ENCODE data around the gene ITPR1.

The ITPR1 gene

DNA sequence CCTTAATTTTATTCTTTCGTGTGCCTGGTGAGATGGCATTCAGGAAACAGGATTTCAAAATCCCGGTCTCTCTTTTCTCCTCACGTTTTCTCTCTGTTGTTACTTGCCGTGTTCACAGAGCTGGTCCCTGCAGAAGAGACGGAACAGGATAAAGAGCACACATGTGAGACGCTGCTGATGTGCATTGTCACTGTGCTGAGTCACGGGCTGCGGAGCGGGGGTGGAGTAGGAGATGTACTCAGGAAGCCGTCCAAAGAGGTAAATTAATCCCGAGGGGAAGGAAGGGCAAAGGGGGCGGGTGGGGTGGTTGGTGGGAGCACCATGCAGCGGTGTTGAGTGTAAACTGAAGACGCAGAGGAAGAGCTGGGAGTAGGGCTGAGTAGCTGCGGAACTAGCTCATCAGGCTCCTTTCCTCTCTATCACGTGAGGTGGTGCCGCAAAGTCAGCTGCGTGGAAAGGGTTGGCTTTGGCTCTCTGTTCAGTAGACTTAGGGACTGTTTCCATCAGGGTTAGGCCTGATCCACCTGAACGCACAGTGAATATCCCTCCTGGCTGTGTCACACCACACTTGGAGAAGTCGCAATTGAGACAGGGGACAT, 321.3 kb downstream of the ITPR1 start:
- FAIRE-seq, result no peak
- no peak for DNase-seq (ENCODE audit: insufficient read length, low spot score)
- TF ChIP-seq, protein P1, sequence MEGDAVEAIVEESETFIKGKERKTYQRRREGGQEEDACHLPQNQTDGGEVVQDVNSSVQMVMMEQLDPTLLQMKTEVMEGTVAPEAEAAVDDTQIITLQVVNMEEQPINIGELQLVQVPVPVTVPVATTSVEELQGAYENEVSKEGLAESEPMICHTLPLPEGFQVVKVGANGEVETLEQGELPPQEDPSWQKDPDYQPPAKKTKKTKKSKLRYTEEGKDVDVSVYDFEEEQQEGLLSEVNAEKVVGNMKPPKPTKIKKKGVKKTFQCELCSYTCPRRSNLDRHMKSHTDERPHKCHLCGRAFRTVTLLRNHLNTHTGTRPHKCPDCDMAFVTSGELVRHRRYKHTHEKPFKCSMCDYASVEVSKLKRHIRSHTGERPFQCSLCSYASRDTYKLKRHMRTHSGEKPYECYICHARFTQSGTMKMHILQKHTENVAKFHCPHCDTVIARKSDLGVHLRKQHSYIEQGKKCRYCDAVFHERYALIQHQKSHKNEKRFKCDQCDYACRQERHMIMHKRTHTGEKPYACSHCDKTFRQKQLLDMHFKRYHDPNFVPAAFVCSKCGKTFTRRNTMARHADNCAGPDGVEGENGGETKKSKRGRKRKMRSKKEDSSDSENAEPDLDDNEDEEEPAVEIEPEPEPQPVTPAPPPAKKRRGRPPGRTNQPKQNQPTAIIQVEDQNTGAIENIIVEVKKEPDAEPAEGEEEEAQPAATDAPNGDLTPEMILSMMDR (IDR thresholded peaks at IDR 0.05; ENCODE audit: insufficient read depth, missing control alignments), result no peak

GRCh38 chr3:4814904-4815574, 321.9 kb downstream of the ITPR1 start:
- DNase-seq (ENCODE audit: insufficient read length, low spot score), result no peak
- TF ChIP-seq, protein P1 (IDR thresholded peaks at IDR 0.05; ENCODE audit: insufficient read depth, missing control alignments), result no peak
- no peak for FAIRE-seq

GRCh38 chr3:4816306-4816705, 323.2 kb downstream of the ITPR1 start:
- FAIRE-seq (no peak), DNase-seq (ENCODE audit: insufficient read length, low spot score) (no peak)
- TF ChIP-seq, protein P1 (IDR thresholded peaks at IDR 0.05; ENCODE audit: insufficient read depth, missing control alignments), result no peak

DNA sequence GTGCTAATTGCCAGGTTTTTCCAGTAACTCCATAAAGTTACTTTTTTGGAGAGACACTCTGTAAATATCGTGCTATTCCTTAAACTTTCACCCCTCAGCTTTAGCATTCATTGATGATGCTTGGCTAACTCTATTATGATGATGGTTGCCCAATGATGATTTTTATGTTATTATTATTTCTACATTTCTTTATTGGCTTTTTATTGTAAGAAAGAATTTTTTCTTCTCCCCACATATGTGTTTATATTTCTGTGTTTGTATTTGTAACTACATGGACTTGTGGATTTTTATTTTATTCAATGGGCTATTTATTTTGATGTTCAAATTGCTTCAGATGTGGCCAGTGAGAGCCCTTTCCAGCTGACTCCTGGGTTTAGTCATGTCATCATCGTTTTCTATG, 323.6 kb downstream of the ITPR1 start:
- DNase-seq (ENCODE audit: insufficient read length, low spot score), result no peak
- TF ChIP-seq, protein P1 (IDR thresholded peaks at IDR 0.05; ENCODE audit: insufficient read depth, missing control alignments), result no peak
- FAIRE-seq, result no peak

DNA sequence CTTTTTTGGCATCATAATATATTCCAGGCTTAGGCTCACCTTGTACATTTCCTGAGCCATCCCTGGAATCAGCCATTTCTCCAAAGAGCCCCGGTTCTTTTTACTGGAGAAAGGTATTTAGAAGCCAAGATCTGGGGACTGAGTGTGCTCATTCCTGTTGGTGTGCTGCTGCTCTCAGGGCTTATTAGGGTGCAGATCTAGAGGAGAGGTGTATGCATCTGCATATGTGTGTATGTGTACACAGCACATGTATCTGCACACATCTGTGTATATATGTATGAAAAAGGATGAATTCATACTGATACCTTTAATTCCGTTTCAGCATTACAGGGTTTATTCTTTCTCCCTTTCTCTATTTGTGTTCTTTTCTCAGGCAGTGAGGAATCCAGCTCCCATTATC, 324.0 kb downstream of the ITPR1 start:
- TF ChIP-seq, protein P1 (IDR thresholded peaks at IDR 0.05; ENCODE audit: insufficient read depth, missing control alignments), result no peak
- DNase-seq (ENCODE audit: insufficient read length, low spot score) (no peak), FAIRE-seq (no peak)

- FAIRE-seq, result no peak
- TF ChIP-seq, protein P1 (IDR thresholded peaks at IDR 0.05; ENCODE audit: insufficient read depth, missing control alignments), result no peak
- no peak for DNase-seq (ENCODE audit: insufficient read length, low spot score)
Observed at GRCh38 chr3:4818164-4818563, 325.0 kb downstream of the ITPR1 start.

DNA sequence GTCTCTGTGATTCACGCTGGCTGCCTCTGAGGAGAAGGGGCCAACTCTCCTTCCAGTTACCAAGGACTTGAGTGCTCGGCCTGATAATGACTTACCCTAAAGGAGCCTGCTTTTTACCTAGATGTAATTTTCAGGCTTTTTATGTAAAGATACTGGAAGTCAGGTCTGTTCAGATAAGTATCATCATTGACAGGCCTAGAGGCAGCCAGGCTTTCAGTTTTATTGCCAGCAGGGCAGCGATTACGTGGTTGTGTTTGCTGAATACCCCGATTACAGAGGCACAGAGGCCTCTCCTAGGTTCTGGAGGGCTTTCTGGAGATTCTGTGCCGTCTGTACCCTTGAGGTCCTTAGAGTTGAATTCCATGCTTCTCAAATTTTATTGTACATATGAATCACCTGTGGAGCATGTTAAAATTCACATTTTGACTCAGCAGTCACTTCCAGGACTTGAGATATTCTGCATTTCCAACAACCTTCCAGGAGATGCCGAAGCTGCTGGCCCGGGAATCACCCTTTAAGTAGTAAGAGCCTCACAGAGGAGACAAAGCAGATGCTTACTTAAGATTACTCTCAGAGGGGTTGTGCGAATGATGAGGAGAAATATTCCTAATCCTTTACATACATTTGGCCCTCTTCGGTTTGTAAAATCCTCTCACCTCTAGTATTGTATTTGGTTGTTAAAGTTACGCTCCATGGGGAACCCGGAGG, 326.0 kb downstream of the ITPR1 start:
- FAIRE-seq, result no peak
- TF ChIP-seq, protein P1 (IDR thresholded peaks at IDR 0.05; ENCODE audit: insufficient read depth, missing control alignments), result no peak
- no peak for DNase-seq (ENCODE audit: insufficient read length, low spot score)

All from D721Med (cell line).